H1 (cell line): ENCODE data around the gene WDR54. TPM values are rescaled to one million over a fixed set of nuclear protein-coding genes. Genes with fewer than 3 reads are reported as not detected.

Experiments
- CTCF ChIA-PET: fragments of 300-600 bp; sonication (Branson Sonifier 250); formaldehyde crosslinking; loops from one replicate; lab custom pipeline; 2021; ENCODE audit not compliant: partially characterized antibody; lab: Charles Lee
- POLR2A ChIA-PET: fragments of 300-600 bp; sonication (Branson Sonifier 250); formaldehyde crosslinking; loops from one replicate; lab custom pipeline; 2021; ENCODE audit warnings: inconsistent platforms; ENCODE audit not compliant: partially characterized antibody; lab: Charles Lee
- DNase-seq, 2 experiments: peaks; one replicate each; pipeline versions ENCODE4 v3.0.0 to v3.0.0-alpha.2; 2010 to 2022; ENCODE audit warnings: low spot score in 2 of 2, low read depth in 1 of 2, mixed read lengths in 1 of 2
- FAIRE-seq: peaks from 2 replicates; lab custom pipeline; 2011; peaks lifted over from hg19 to GRCh38; lab: Jason Lieb, UNC
- H2AFZ ChIP-seq: 2 replicates; pipeline ENCODE4 v1.8.1; 2012; ENCODE audit warnings: low read length, inconsistent platforms
- H2AK5ac ChIP-seq: 2 replicates; pipeline ENCODE4 v1.6.1; 2013; ENCODE audit warnings: low read depth, low read length
- H2BK120ac ChIP-seq: replicated peaks from 2 replicates; pipeline ENCODE3; 2013; ENCODE audit warnings: low read depth, low read length, inconsistent platforms
- H2BK12ac ChIP-seq: 2 replicates; pipeline ENCODE4 v1.6.1; 2013; ENCODE audit warnings: low read depth, low read length
- H2BK15ac ChIP-seq: 2 replicates; pipeline ENCODE4 v1.6.1; 2013; ENCODE audit warnings: low read length
- H2BK20ac ChIP-seq: 2 replicates; pipeline ENCODE4 v1.6.1; 2013; ENCODE audit warnings: low read length
- H2BK5ac ChIP-seq: 2 replicates; pipeline ENCODE4 v1.6.1; 2013; ENCODE audit warnings: low read depth, low read length
- H3K14ac ChIP-seq: 2 replicates; pipeline ENCODE4 v1.6.1; 2013; ENCODE audit warnings: inconsistent platforms; ENCODE audit not compliant: insufficient read length
- H3K18ac ChIP-seq: 2 replicates; pipeline ENCODE4 v1.6.1; 2013; ENCODE audit warnings: low read length; ENCODE audit errors: extremely low read depth
- H3K23ac ChIP-seq: 2 replicates; pipeline ENCODE4 v1.6.1; 2013; ENCODE audit warnings: inconsistent platforms; ENCODE audit not compliant: insufficient read length
- H3K23me2 ChIP-seq: 2 replicates; pipeline ENCODE4 v1.6.1; 2013; ENCODE audit warnings: low read depth, low read length
- H3K27ac ChIP-seq: 2 replicates; pipeline ENCODE4 v1.6.1; 2011; ENCODE audit warnings: low read depth, low read length, inconsistent platforms
- H3K27me3 ChIP-seq, 4 experiments: replicated peaks in 1 of 4; 1 replicate in 1 of 4; 2 replicates in 3 of 4; pipeline versions ENCODE4 v1.6.1 to v1.8.1; 2011 to 2013; ENCODE audit warnings: low read length in 3 of 4, mild to moderate bottlenecking in 3 of 4, inconsistent platforms in 2 of 4, mixed read lengths in 2 of 4, moderate library complexity in 1 of 4; ENCODE audit not compliant: control insufficient read depth in 3 of 4, insufficient read depth in 3 of 4; ENCODE audit errors: extremely low read depth in 1 of 4
- H3K36me3 ChIP-seq, 4 experiments: 2 replicates each; pipeline versions ENCODE4 v1.6.1 to v1.8.1; 2011 to 2013; ENCODE audit warnings: mild to moderate bottlenecking in 4 of 4, low read length in 3 of 4, moderate library complexity in 2 of 4, control low read depth in 1 of 4, inconsistent platforms in 1 of 4; ENCODE audit not compliant: insufficient read depth in 4 of 4, control insufficient read depth in 2 of 4
- H3K4ac ChIP-seq: replicated peaks from 2 replicates; pipeline ENCODE3; 2013; ENCODE audit warnings: low read length, low read depth, mixed read lengths, inconsistent platforms; ENCODE audit not compliant: insufficient read length
- H3K4me1 ChIP-seq, 4 experiments: replicated peaks in 1 of 4; 1 replicate in 1 of 4; 2 replicates in 3 of 4; pipeline versions ENCODE4 v1.6.1 to v1.8.1; 2011 to 2013; ENCODE audit warnings: low read length in 3 of 4, inconsistent platforms in 2 of 4, mixed read lengths in 1 of 4; ENCODE audit not compliant: insufficient read depth in 4 of 4, control insufficient read depth in 3 of 4
- H3K4me2 ChIP-seq, 2 experiments: 2 replicates each; pipeline versions ENCODE4 v1.6.1 to v1.8.1; 2011 to 2013; ENCODE audit warnings: low read depth in 2 of 2, low read length in 2 of 2, control low read depth in 1 of 2, inconsistent platforms in 1 of 2, mild to moderate bottlenecking in 1 of 2; ENCODE audit not compliant: insufficient read depth in 1 of 2
- H3K4me3 ChIP-seq, 4 experiments: fragments of 200-600, 300-600 bp in 1 of 4; sonication (generic), shearing (Covaris generic), sonication (Bioruptor Twin) in 1 of 4; 2 replicates each; pipeline versions ENCODE4 v1.5.1 to v1.8.1; 2011 to 2016; ENCODE audit warnings: low read length in 4 of 4, low read depth in 3 of 4, control low read depth in 2 of 4, inconsistent platforms in 2 of 4, mild to moderate bottlenecking in 2 of 4, mixed read lengths in 1 of 4, moderate library complexity in 1 of 4; ENCODE audit not compliant: insufficient read depth in 2 of 4; ENCODE audit errors: extremely low read depth in 1 of 4
- H3K56ac ChIP-seq: replicated peaks from 2 replicates; pipeline ENCODE3; 2013; ENCODE audit warnings: low read depth, mild to moderate bottlenecking, mixed read lengths, low read length, inconsistent platforms; ENCODE audit not compliant: insufficient read length
- H3K79me1 ChIP-seq: 2 replicates; pipeline ENCODE4 v1.6.1; 2013; ENCODE audit warnings: low read depth, low read length, control low read depth
- H3K79me2 ChIP-seq, 2 experiments: 2 replicates each; pipeline versions ENCODE4 v1.6.1 to v1.8.1; 2012 to 2013; ENCODE audit warnings: low read length in 2 of 2, mild to moderate bottlenecking in 2 of 2, inconsistent platforms in 1 of 2; ENCODE audit not compliant: insufficient read depth in 2 of 2, control insufficient read depth in 1 of 2
- H3K9ac ChIP-seq, 4 experiments: replicated peaks in 1 of 4; 1 replicate in 1 of 4; 2 replicates in 3 of 4; pipeline versions ENCODE4 v1.6.1 to v1.8.1; 2011 to 2013; ENCODE audit warnings: low read depth in 3 of 4, low read length in 3 of 4, control low read depth in 2 of 4, mild to moderate bottlenecking in 2 of 4, moderate library complexity in 2 of 4, inconsistent platforms in 1 of 4; ENCODE audit errors: extremely low read depth in 1 of 4
- H3K9me3 ChIP-seq, 2 experiments: 2 replicates each; pipeline versions ENCODE4 v1.6.1 to v1.8.1; 2012 to 2013; ENCODE audit warnings: mild to moderate bottlenecking in 2 of 2, moderate library complexity in 2 of 2, control low read depth in 1 of 2, inconsistent platforms in 1 of 2, low read depth in 1 of 2, low read length in 1 of 2, mixed read lengths in 1 of 2; ENCODE audit not compliant: insufficient read depth in 2 of 2
- H4K20me1 ChIP-seq, 2 experiments: replicated peaks in 1 of 2; 2 replicates each; pipeline versions ENCODE3 to v1.8.1; 2011 to 2013; ENCODE audit warnings: inconsistent platforms in 2 of 2, low read length in 2 of 2, mild to moderate bottlenecking in 1 of 2; ENCODE audit not compliant: insufficient read depth in 2 of 2, control insufficient read depth in 1 of 2
- H4K5ac ChIP-seq: 2 replicates; pipeline ENCODE4 v1.6.1; 2013; ENCODE audit warnings: low read length, low read depth, mixed read lengths, inconsistent platforms; ENCODE audit not compliant: insufficient read length
- H4K8ac ChIP-seq: 2 replicates; pipeline ENCODE4 v1.8.0; 2013; ENCODE audit warnings: mild to moderate bottlenecking, moderate library complexity, low read length, inconsistent platforms; ENCODE audit not compliant: insufficient read depth; ENCODE audit errors: extremely low read depth
- H4K91ac ChIP-seq: replicated peaks from 2 replicates; pipeline ENCODE3; 2013; ENCODE audit warnings: low read length, mixed read lengths, inconsistent platforms; ENCODE audit not compliant: insufficient read length
- POLR2AphosphoS5 ChIP-seq: IDR thresholded peaks from 2 replicates; pipeline ENCODE4 v1.6.1; 2011; ENCODE audit warnings: low read depth, low read length
- SAP30 ChIP-seq: fragments of 300-600 bp; sonication (generic); IDR thresholded peaks from 2 replicates; pipeline ENCODE4 v1.7.1; 2012; ENCODE audit warnings: low read length, moderate library complexity, mild to moderate bottlenecking, inconsistent platforms; ENCODE audit not compliant: insufficient read depth, insufficient replicate concordance
- WGBS, 2 experiments: shearing (Covaris generic) in 1 of 2; methylation state at CpG; one replicate each; pipeline versions ENCODE4 v1.1.6 to v1.1.7; 2013 to 2015; ENCODE audit warnings: low lambda C conversion rate in 2 of 2, mixed read lengths in 2 of 2, inconsistent platforms in 1 of 2, low coverage in 1 of 2, missing lambda C conversion rate in 1 of 2; ENCODE audit not compliant: insufficient replicate concordance in 2 of 2, insufficient coverage in 1 of 2, insufficient read length in 1 of 2; ENCODE audit errors: extremely low coverage in 1 of 2, missing lambda C conversion rate in 1 of 2; 5-methylcytosine and 5-hydroxymethylcytosine counted together
- polyA plus RNA-seq, 7 experiments: library from polyadenylated mRNA; depleted of rRNA in 3 of 7; stranded (reverse) in 5 of 7; unstranded in 2 of 7; fragments of >200 nt in 5 of 7; fragments of 200-250 nt in 2 of 7; gene quantifications; 1 replicate in 5 of 7; 2 replicates in 1 of 7; 4 replicates in 1 of 7; pipeline versions ENCODE4 v1.2.1 to v1.2.3, GENCODE V29; 2011 to 2013; ENCODE audit warnings: missing spikeins in 2 of 7, mixed read lengths in 2 of 7
- total RNA-seq: library from RNA; stranded (reverse); fragmentation: NEBNext Ultra II Directional; extraction: Animal tissue kit (Norgen Biotek cat#: 25700); gene quantifications from 2 replicates; pipeline ENCODE4 v1.2.1, GENCODE V29; 2021

The WDR54 gene
- total and polyA plus RNA-seq, 2 of the 8 experiments (the other 6 are each of a cell fraction or from before 2014, with no cell fraction given), result 41.6 to 125 TPM

DNA sequence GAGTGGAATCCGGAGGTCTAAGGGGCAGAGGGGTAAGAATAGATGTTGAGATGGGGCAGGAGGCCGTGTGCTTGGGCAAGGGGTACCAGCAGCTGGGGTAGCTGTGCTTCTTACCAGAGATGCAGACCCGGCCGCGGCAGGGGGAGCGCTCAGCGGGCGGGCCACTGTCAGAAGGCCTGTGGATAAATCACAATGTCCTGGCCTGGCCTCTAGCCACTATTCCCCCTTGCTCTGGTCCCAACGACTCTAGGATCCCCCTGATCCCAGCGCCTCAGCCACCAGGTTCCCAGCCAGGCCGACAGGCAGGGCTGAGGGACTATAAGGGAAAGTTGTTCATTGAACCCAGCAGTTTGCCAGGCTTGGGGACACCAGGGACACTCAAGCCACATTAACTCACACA lies 9.0 kb downstream of the WDR54 start:
- H3K23ac ChIP-seq, result no peak overlapping the region
- H3K4me3 ChIP-seq, result no peak overlapping the region
- no peaks in the 10 kb centered on the region for H3K23me2 ChIP-seq
- H2BK15ac ChIP-seq, result no peak overlapping the region
- H3K27me3 ChIP-seq, result no peaks in the 10 kb centered on the region
- no peak overlapping the region for H4K91ac ChIP-seq
- no peak for FAIRE-seq
- no peak overlapping the region for H2AK5ac ChIP-seq
- no peak overlapping the region for H3K9ac ChIP-seq
- no peaks in the 10 kb centered on the region for H3K9me3 ChIP-seq
- no peak overlapping the region for H3K56ac ChIP-seq
- ChIA-PET POLR2A (interaction anchor here (1.9 to 5.5 kb wide), 3 partner anchors 9 to 10 kb away, joined by 15 to 42 read pairs (median 22); partner anchors contain the start of genes C2orf81, RTKN and WDR54), CTCF (interaction anchor here (1.1 to 2.7 kb wide), 2 partner anchors 13 to 95 kb away, joined by 4 to 9 read pairs; no protein-coding TSS in a partner anchor)
- H4K5ac ChIP-seq, result no peak overlapping the region
- H3K79me2 ChIP-seq, result peaks cover 0 to 12% of the 10 kb centered on the region in 2 experiments; a peak in 2 of 4 replicates
- H3K27ac ChIP-seq, result no peak overlapping the region
- H4K8ac ChIP-seq, result no peak overlapping the region
- no peak overlapping the region for H2BK20ac ChIP-seq
- H3K4ac ChIP-seq, result no peak overlapping the region
- no peak overlapping the region for H2BK120ac ChIP-seq
- H3K4me2 ChIP-seq, result no peak overlapping the region
- no peak overlapping the region for H2BK5ac ChIP-seq
- TF ChIP-seq POLR2AphosphoS5 (no peak), SAP30 (no peak)
- DNase-seq, result no peak
- peaks cover 20 to 69% (median 55%) of the 10 kb centered on the region in 4 experiments for H3K36me3 ChIP-seq
- 89% methylated on average over 11 of the region's 11 CpGs; no CpG with 5 or more reads in 1 of the 2 experiments for WGBS, 2 experiments
- H3K4me1 ChIP-seq, result no peaks in the 10 kb centered on the region
- H3K18ac ChIP-seq, result no peak overlapping the region
- H3K14ac ChIP-seq, result no peak overlapping the region
- H4K20me1 ChIP-seq, result peaks cover 6 to 19% of the 10 kb centered on the region in 2 experiments
- peaks cover 12% of the 10 kb centered on the region for H3K79me1 ChIP-seq
- H2BK12ac ChIP-seq, result no peak overlapping the region
- H2AFZ ChIP-seq, result no peak overlapping the region
